ENCODE measurements around the gene MORN2. TPM values are rescaled to one million over a fixed set of nuclear protein-coding genes. Genes with fewer than 3 reads are reported as not detected.

MORN2 gene
- total RNA-seq, 4 donors from 2014 or later = 39.0 to 54.6 (median 47.3) TPM

GRCh38 chr2:38889045-38889444, 13.3 kb downstream of the MORN2 start:
- H3K36me3 ChIP-seq = no peaks in the 10 kb centered on the region
- no peaks in the 10 kb centered on the region for H3K9me3 ChIP-seq
- intact Hi-C loops (cut with DNase I) = no loop called here
- TF ChIP-seq CTCF (IDR thresholded peaks at IDR 0.05) (no peak), POLR2A (IDR thresholded peaks at IDR 0.05) (no peak)
- no peak for DNase-seq
- H3K27ac ChIP-seq = no peak overlapping the region
- H3K27me3 ChIP-seq = no peaks in the 10 kb centered on the region
- H3K4me3 ChIP-seq (replicated peaks in 1 of 3) = no peak overlapping the region
- no peaks in the 10 kb centered on the region for H3K4me1 ChIP-seq

GRCh38 chr2:38889575-38889974, 13.8 kb downstream of the MORN2 start, which contains the start of gene ARHGEF33:
Gene ARHGEF33 (plus strand): TSS chr2:38889875. CDS start chr2:38919448, 29,573 bp downstream.
- Histone ChIP-seq H3K4me1 (no peaks in the 10 kb centered on the region), H3K36me3 (no peaks in the 10 kb centered on the region), H3K27ac (no peak within 1 kb of the TSS), H3K4me3 (replicated peaks in 1 of 3) (no peak within 1 kb of the TSS), H3K27me3 (no peaks in the 10 kb centered on the region), H3K9me3 (no peaks in the 10 kb centered on the region)
- DNase-seq = no peak
- intact Hi-C loops (cut with DNase I) = no loop called here
- WGBS, 2 donors = 78 to 82% methylated on average over 3 of the region's 3 CpGs
- no peak for TF ChIP-seq CTCF (IDR thresholded peaks at IDR 0.05)
- TF ChIP-seq POLR2A (IDR thresholded peaks at IDR 0.05) = no peak

- no peaks in the 10 kb centered on the region for H3K36me3 ChIP-seq
- intact Hi-C loops (cut with DNase I) = no loop called here
Measured at GRCh38 chr2:38892819-38893218, 17.0 kb downstream of the MORN2 start.

GRCh38 chr2:38898256-38898655, 22.5 kb downstream of the MORN2 start:
- no peak for DNase-seq
- Histone ChIP-seq H3K36me3 (no peaks in the 10 kb centered on the region), H3K9me3 (no peaks in the 10 kb centered on the region), H3K27ac (no peak overlapping the region), H3K4me1 (no peaks in the 10 kb centered on the region), H3K27me3 (no peaks in the 10 kb centered on the region), H3K4me3 (replicated peaks in 1 of 3) (no peak overlapping the region)
- TF ChIP-seq POLR2A (IDR thresholded peaks at IDR 0.05) (no peak), CTCF (IDR thresholded peaks at IDR 0.05) (no peak)
- WGBS, 2 donors = 86 to 88% methylated on average over 5 of the region's 5 CpGs
- intact Hi-C loops (cut with DNase I) = no loop called here

More at GRCh38 chr2:38892819-38893218, 17.0 kb downstream of the MORN2 start:
- no peak overlapping the region for H3K4me3 ChIP-seq (replicated peaks in 1 of 3)
- H3K9me3 ChIP-seq = no peaks in the 10 kb centered on the region
- no peak for DNase-seq
- H3K4me1 ChIP-seq = no peaks in the 10 kb centered on the region
- no peaks in the 10 kb centered on the region for H3K27me3 ChIP-seq
- no peak for TF ChIP-seq CTCF (IDR thresholded peaks at IDR 0.05)
- no peak for TF ChIP-seq POLR2A (IDR thresholded peaks at IDR 0.05)
- no peak overlapping the region for H3K27ac ChIP-seq

- Histone ChIP-seq H3K36me3 (no peaks in the 10 kb centered on the region), H3K9me3 (no peaks in the 10 kb centered on the region), H3K27ac (no peak overlapping the region), H3K27me3 (no peaks in the 10 kb centered on the region), H3K4me1 (no peaks in the 10 kb centered on the region), H3K4me3 (replicated peaks in 1 of 3) (no peak overlapping the region)
- TF ChIP-seq CTCF (IDR thresholded peaks at IDR 0.05) = no peak
- no peak for TF ChIP-seq POLR2A (IDR thresholded peaks at IDR 0.05)
- WGBS, 2 donors = 67 to 88% methylated on average over 1 of the region's 1 CpG
- intact Hi-C loops (cut with DNase I) = no loop called here
- DNase-seq = no peak
Measured at GRCh38 chr2:38900726-38901125, 24.9 kb downstream of the MORN2 start.
